Non-pigmented ciliary epithelial cell (primary cell): ENCODE results near the gene NLRC3.

Source experiments
- DNase-seq: peaks from one replicate; pipeline ENCODE4 v3.0.0-alpha.2; 2010; ENCODE audit warnings: low read depth

NLRC3 gene

DNA sequence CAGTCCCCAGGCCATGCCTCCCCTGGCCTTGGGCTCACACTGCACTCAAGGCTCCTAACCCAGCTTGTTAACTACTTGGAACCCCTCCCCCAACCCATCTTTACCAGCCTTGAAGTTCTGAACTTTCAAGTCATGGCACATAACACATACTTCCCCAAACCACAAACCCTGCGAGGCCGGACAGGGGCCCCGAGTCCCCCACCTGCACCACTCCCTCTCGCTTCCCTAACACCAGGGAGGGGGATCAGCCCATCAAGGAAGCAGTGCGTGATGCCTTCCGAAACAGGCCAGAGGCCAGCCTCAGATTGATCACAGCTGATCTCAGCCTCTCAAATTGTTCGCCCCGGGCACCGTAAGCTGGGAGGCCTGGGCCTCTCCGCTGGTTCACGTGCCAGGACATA is 3.0 kb upstream of the NLRC3 start:
- DNase-seq = no peak

DNA sequence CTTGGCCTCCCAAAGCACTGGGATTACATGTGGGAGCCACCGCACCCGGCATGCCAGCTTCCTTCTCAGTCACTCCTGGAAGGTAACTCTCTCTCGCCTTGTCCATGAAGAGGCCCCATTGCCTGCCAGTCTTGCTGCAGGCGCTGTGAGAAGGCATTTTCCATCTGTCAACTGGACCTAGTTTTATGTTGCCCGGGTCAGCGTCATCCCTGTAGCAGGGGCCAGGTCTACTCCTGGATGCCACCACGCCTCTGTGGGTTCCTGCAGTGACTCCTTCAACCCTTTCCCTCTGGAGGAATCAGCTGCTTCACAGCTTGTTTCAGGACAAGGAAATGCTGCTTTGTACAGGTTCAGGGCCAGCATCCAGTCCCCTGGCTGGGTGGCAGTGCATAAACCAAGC is 2.6 kb upstream of the NLRC3 start:
- no peak for DNase-seq

DNA sequence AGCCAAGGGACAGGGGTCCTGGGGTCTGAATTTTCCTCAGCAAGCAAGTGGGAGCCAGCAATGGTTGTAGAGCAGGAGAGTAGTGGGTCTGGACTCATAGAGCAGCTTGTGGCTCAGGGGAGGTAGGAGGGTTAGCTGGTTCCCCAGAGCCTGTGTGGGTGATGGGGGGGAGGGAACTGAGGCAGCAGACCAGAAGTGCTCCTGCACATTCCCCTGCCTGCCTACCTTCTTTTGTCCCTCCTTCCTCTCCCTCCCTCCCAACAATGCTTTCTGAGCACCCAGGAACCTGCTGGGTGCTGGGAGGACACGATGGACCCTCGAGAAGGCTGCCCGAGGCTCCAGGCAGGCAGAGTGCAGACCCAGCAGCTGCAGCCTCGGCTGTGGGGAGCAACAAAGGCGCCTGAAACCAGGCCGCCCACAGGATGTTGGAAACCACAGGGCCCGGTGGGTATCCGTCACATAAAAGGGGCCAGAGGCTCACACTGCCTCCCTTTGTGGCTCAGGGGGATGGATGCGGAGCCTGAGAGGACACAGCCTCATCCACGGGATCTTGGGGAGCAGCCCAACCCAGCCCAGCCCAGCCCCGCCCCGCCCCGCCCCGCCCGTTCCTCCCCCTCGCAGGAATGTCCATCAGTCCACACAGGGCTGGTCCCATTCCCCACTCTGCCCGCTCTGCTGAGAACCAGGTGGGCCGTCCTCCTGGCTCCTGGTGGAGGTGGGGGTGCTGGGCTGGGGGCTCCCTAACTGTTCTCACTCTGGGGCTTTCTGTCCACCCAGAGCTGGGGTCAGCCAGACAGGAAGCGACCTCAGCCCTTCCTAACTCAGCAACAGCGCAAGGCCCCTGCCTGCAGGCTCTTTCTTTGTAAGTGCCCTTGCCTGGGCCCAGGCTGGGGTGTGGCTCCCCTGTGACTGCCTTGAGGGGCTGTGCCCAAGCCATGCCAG is 1.7 kb upstream of the NLRC3 start:
- no peak for DNase-seq

DNA sequence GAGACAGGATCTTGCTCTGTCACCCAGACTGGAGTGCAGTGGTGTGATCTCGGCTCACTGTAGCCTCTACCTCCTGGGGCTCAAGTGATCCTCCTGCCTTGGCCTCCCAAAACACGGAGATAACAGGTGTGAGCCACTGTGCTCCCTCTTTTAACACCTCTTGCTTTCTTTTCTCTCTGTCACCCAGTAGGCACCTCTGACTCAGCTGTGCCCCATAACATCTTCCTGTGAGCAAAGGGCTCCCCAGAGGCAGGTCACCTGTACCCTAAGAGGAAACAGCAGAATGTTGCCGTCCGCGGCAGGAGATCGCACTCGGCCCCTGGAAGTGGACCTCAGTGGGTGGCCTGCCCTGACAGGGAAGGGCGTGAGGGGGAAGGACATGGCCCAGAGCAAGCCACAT is 918 bp upstream of the NLRC3 start:
- no peak for DNase-seq

DNA sequence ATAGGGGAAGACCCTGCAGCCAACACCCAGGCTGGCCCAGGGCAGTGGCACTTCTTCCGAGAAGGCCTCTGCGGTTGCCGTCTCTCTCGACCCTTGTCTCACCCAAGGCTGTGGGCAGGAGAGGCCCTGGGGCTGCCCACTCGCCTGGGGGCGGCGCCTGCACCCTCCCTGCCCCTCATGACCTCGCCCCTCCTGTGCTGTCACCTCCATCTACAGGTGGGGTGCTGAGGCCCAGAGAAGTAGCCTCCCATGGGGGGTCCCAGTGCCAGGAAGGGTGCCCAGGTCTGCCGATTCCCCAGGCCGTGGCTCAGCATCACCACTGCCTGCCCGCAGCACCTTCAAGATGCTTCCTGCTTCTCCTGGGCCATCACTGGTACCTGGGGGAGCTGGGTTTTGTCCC is 992 bp downstream of the NLRC3 start:
- DNase-seq = no peak

DNA sequence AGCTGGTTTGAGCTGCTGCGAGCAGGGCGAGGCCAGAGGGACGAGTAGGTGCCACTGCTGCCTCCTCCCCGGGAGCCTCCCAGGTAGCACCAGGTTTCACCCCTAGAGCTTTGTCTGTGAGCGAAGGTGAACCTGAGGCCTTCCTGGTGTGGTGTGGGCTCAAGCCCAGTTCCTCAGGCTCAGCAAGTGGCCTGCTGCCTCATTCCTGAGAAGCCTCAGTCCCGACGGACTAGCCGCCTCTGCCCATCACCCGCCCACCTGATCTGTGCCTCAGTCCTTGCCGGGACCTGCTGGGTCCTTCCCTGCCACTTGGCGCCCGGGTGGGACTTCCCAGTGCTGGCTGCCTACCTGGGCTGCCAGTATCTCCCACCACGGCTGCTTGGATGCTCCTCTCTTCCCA is 1.7 kb downstream of the NLRC3 start:
- no peak for DNase-seq

DNA sequence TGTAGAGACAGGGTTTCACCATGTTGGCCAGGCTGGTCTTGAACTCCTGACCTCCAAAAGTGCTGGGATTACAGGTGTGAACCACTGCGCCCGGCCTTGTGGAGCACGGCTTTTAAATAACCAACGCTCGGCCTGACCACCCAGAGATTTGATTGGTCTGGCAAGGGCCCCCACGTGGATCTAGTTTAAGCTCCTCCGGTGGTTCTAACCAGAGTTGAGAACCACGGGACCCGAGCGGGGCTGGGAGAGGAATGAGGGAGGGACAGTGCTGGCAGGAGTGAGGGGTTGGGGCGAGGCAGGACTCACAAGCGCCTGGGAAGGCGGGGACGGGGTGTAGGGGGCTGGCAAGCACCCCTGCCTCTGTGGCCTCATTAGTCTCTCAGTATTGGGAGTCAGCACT is 3.0 kb downstream of the NLRC3 start:
- no peak for DNase-seq

DNA sequence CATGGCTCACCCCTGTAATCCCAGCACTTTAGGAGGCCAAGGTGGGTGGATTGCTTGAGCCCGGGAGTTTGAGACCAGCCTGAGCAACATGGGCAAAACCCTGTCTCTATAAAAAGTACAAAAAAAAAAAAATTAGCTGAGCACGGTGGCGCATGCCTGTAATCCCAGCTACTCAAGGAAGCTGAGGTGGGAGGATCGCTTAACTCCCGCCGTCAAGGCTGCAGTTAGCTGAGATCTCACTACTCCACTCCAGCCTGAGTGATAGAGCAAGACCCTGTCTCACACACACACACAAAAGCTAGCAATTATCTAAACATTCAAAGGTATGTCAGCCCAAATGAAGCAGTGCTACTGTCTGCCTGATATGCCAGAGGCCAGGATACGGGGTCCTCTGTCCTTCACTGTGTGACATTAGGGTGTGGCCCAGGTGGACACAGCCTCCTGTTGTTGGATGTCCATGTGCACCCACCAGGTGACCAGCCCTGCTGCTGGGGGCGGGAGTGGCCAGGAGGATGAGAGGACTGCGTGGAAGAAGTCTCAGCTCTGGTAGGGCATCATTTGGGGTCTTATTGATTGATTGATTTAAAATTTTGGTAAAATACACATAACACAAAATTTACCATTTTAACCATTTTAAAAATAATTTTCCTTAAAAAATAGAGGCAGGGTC is 3.9 kb downstream of the NLRC3 start:
- no peak for DNase-seq

DNA sequence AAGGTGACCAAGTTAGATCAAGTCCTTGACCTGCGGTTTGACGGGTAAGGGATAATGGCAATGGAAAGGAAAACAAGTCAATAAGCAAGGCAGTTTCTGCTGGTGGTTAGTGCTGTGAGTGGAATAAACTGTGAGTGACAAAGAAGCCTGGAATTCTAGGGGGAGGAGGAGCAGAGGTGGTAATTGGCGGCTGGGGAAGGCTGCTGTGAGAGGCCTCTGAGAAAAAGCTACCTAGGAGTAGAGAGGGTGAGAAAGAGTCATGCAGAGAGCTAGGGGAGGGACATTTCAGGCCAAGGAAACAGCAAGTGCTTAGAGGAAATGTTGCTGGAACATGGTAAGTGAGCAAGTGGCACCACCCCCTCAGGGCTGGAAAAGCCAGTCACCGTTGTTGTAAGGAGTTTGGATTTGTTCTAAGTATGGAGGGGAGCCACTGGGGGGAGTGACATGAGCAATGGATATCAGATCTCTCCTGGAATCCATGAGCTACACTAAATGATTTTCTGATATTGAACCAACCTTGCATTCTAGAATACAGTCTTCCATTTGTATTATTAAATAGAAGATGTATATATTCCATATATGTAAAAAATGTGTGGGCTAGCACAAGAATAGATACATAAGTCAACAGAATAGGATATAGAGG is 6.7 kb downstream of the NLRC3 start:
- peak; percentile 15 for DNase-seq

DNA sequence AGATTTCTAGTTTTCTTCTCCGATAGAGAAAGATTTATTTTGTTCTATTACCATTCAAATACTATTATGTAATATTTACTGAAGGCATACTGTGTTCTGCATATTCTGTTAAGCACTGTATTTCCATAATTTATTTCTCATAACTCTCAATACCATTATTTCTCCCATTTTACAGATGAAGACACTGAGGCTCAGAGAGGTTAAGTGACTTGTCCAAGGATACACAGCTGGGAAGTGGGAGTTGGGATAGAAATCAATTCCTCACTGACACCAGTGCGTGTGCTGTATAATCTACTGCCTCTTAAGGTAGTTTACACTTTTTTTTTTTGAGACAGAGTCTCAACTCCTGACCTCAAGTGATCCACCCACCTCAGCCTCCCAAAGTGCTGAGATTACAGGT is 7.4 kb downstream of the NLRC3 start:
- no peak for DNase-seq

DNA sequence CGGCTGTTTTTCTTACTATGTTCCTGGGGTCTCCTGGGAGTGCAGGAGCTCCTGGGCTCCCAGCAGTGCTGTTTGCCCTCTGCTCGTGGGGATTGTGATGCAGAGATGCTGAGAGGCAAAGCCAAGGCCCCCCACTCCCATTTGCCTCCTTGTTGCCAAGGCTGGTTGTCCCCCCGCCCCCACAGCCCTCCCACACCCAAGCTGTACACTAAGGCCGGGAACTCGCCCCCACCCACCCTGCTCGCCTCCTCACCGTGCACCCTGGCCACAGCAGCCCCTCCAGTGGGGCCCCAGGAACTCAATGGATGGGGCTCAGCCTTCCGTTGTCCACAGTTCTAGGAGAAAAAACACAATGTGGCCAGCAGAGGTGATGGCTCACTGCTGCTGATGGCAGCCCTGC is 10.2 kb downstream of the NLRC3 start:
- no peak for DNase-seq

DNA sequence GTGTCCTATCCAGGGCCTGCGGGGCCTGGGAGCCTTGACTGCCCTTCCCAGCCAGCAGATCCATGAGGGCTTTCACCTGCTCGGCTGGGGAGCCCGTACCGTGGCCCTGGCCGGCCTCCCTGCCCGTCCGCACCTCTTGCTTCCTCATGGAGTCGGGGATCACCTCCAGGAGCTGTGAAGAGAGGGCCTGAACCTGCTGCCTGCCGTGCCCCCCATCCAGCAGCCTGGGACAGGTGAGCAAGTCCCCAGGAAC is 12.4 kb downstream of the NLRC3 start:
- DNase-seq = no peak

DNA sequence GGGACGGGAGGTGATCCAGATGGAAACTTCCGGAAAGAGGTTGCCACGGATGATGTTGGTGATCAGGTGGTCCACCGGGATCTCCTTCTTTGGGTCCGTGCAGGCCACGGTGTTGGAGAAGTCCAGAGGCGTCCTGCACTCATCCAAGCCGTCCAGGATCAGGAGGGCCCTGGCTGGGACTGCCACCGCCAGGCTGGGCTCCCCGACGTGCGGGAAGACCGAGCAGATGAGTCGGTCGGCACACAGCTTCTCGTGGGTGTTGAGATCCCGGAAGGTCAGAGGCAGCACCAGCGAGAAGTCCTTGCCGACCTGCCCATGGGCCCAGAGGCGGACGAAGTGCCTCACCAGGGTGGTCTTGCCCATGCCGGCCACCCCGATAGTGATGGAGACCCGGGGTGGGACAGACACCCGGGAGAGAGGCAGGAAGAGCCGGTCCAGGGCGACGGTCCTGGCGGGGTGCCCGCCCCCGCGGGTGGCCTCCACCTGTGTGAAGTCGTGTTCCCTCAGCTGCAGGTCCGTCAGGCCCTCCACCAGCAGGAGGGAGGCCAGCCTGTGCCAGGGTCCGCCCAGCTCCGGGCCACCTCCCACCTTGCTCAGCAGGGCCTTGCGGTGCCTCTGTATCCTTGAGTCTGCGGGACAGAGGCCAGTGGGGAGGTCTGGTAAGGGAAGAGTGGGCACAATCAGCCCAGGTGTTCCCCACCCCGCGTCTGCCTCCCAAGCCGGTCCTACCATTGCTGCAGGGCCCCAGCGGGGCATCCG is 12.9 kb downstream of the NLRC3 start:
- no peak for DNase-seq

DNA sequence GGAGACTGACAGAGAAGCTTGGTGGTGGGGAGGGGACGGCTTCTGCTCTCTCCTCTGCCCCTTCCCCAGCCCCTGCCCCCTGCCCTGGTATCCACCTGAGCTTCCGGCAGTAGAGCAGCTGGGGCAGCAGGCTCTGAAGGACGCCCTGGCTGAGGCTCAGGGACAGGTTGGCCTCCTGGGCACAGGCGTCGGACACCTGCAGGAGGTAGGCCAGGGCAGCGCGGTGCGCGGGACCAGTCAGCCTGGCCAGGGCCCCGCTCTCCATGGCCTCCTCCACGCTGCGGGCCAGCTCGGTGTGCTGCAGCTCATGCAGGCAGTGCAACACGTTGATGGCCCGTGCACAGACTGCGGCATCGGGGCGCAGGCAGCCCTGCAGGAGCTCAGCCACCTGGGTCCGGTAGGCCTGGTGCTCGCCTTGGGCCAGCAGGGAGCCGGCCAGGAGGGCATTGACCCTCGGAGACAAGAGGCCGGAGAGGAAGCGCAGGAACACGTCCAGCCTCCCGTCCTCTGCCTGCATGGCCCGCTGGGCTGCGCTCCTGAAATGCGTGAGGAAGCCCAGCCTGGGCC is 14.2 kb downstream of the NLRC3 start:
- DNase-seq = no peak

DNA sequence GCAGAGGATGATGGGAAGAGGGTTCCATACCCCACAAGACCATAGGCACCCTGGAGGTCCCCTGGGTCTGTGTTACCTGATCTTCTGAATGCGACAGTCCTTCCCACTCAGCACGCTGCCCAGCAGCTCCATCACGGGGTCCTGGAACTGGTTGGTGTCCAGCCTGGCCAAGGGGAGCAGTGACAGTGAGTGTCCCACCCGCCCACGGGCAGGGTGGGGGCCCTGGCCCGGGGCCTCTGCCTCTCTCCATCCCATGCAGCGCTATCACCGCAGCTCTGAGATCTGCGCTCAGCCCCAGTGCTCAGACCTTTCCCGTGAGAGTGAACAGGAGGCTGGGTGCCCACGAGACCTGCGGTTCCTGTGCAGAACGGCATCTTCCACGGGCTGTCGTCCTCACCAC is 15.6 kb downstream of the NLRC3 start:
- DNase-seq = no peak

DNA sequence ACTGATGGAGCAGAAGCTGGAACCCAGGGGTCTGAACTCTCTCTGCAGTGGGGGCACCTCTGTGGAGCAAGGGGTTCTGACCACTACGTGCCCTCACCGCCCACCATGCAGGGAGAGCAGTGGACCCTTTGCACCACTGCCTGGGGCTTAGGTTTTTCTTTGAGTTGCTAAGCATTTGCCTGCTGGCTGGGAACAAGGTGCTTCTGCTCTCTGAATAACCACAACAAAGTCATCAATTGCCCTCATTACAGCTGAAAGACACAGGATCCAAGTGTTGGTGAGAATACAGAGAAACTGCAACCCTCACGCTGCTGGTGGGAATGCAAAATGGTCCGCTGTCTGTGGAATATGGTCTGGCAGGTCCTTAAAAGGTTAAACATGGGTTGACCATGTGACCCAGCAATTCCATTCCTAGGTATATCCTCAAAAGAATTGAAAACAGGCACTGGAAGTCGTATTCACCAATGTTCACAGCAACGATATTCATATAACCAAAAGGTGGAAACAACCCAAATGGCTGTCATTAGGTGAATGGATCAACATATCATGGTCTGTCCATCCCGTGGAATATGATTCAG is 22.8 kb downstream of the NLRC3 start:
- DNase-seq = no peak

DNA sequence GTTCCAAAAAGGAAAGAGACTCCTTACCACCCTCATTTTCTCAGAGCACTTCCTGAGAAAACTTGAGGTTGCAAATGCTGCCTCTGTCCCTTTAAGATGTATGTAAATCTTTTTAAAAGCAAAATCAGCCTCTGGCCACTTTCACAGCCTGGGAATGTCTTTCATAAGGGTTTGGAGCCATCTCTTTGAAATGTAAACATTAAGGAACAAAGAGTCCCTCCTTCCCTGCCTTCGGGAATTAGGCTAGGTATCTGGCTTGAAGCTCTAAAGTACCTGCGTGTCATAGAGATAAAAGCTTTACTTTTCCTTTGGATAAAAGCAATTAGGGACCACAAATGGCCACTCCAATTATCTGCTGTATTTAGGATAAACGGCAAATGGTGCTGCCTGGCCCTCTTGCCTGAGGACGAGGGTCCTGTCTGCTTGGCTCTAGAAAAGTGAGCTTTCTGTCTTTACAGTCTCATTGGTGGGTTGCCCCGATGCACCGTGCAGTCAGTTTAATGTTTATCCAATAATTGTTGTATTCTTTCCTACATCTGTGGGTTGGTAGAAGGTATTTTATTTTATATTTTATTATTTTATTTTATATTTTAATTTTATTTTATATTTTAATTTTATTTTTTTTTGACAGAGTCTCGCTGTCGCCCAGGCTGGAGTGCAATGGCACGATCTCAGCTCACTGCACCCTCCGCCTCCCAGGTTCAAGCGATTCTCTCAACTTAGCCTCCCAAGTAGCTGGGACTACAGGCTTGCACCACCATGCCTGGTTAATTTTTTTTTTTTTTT is 23.9 kb downstream of the NLRC3 start:
- DNase-seq = no peak

DNA sequence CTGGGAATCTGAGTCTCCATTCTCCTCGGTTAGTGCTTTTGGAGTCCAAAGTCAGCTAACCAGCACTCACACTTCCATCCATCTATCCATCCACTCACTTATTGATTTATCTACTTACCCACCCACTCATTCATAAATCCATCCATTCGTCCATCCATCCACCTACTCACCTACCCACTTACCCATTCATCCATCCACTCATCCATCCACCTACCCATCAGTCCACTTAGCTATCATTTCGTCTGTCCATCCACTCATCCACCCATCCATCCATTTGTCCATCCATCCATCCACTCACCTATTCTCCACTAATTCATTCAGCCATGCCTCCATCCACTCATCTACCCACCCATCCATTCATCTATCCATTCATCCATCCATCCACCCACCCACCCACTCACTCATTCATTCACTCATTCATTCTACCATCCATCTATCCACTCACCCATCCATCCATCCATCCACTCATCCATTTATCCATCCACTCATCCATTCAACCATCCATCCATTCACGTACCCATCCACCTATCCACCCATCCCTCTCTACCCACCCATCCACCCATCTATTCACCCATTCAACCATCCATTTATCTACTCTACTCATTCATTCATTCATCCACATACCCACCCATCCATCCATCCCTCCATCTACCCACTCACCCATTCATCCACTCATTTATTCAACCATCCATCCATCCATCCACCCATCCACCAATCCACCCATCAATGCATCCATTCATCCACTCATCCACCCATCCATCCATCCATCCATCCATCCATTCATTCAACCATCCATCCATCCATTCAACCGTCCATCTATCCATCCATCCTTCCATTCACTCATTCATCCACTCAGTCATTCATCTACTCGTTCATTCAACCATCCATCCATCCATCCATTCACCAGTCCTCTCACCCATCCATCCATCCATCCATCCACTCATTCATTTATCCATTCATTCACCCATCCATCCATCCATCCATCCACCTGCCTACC is 26.1 kb downstream of the NLRC3 start:
- DNase-seq = no peak

DNA sequence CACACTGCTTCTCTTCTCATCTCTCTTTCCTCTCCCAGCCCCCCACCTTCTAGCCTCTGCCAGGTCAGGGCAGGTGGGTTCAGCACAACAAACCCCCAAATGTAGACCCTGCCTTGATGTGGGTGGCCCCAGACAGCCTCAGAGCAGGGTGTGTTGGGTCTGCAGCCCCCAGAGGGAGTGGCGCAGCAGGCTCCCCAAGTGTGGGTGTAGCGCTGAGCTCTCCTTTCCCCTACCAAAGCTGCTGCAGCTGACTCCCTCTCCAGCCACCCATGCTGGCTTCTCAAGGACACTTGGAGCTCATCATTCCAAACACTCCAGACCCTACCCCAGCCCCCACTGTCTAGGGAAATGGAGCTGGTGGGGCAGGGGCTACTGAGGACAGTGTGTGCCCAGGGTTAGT is 27.3 kb downstream of the NLRC3 start:
- DNase-seq = no peak

DNA sequence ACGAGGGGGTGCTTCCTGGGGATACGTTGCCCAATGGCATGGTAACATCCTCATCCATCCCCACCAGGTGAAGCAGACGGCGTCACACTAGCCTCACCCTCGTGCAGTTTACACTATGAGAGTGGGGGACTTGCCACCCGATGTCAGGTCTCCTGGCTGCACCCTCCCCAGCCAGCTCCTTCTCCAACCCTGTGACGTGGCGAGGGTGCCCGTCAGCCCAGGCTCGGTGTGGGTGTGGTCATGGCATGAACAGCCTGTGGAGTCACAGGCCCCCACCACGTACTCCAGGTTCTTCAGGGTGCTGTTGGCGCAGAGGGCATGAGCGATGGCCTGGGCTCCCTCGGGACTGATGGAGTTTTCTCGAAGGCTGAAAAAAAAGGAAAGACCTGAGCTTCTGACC is 28.3 kb downstream of the NLRC3 start:
- DNase-seq = no peak
